ENCODE results near the gene EPS8.
"Not testable (repeated sequence)": the region's sequence is repeated elsewhere in the genome, so short reads cannot be mapped to it uniquely, and the experiment has no call there.

EPS8 gene

DNA sequence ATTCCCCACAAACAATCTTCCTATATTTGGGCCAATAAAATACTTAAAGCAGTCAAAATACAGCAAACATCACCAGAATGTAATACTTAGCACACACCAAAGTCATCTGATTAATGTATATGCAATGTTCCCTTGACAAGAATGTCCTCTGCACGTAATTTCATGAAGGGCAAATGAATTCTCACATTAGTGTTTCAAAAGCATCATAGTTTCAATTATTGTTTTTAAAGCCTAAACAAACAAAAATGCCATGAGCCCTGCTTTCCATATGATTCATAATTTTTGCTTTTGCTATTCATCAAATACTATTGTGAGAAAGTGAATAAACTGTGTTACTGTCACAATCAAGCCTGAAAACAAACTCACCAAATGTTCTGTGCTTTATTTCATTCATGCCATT is 156.0 kb downstream of the EPS8 start:
- DNase-seq, result no peak

GRCh38 chr12:15632708-15633107 is 156.5 kb downstream of the EPS8 start:
- no peak for DNase-seq

- no peak for DNase-seq
Measured at GRCh38 chr12:15631007-15631715, 158.0 kb downstream of the EPS8 start.

DNA sequence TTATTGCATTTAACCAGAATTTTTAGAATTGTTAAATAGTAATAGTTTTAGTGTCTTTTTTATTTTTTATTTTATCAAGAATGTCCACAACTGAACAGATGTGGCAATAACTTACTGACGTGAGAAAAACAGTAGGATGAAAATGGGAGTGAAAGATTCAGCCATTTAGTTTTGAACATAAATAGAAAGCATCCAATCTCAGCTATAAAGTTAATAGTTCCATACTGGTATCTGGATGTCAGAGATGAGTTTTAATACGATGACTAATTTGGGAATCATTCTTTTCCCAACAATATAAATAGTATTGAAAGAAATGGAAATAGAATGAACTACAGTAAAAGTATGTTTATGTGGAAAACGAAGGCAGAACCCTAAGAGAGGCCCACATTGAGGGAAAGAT is 159.4 kb downstream of the EPS8 start:
- DNase-seq, result no peak

DNA sequence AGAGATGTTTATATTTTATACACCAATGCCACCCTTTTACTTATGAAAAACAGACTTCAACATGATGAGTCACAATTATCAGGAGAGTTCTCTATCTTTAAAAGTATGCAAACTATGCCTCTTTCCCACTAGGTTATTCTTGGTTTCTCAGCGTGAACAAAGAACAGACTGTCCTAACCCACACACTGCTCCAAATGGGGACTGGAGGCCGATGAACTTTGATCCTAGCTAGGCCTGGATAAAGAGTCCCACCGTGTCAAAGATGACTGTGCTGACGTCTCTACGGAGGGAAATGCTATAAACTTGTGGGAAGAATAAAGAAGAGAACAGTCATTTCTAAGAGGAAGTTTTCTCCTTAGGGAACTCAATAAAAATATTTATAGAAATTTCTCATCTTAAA is 160.1 kb downstream of the EPS8 start:
- DNase-seq, result no peak

DNA sequence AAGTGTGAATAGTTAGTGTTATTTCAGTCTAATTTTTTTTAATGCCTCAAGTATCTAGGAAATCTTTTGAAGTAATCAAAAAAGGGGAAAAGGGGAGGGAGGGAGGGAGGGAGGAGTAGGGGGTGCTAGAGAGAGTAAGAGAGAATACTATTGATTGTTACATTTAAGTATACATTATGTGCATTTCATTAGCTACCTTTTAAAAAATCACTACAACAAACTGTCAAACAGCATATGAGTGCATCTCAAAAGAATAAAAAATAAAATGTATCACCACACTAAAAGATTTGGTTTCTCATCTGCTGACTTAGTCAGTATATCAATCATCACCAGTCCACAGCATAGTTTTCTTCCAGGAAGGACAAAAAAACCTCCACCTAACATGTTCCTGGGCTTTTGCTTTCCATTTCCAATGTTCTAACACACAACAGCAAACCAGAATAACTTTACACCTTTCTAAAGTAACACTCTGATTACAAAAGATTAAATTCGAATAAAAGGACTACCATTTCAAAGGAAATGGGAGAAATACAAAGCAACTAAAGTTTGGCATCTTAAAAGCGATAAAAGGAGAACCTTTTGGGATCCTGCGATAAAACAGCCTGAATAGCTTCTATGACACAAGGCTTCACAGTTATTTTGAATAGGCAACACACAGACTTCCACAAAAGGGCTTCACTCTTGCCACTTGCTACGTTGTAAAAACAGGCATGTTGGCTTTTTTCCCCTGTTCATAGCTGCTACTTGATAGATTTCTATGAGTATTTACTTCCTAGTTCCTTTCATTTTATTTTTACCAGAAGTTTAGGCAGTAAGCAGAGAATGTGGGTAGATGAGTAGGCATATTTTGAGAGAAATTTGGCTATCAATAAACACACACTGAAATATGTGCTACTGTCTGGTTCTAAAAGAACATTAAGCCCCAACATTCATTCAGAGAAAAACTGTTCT is 160.9 kb downstream of the EPS8 start:
- DNase-seq, result no peak

GRCh38 chr12:15625075-15625474 is 164.1 kb downstream of the EPS8 start:
- DNase-seq, result no peak

- no peak for DNase-seq
Measured at GRCh38 chr12:15620741-15621539, 168.2 kb downstream of the EPS8 start.

DNA sequence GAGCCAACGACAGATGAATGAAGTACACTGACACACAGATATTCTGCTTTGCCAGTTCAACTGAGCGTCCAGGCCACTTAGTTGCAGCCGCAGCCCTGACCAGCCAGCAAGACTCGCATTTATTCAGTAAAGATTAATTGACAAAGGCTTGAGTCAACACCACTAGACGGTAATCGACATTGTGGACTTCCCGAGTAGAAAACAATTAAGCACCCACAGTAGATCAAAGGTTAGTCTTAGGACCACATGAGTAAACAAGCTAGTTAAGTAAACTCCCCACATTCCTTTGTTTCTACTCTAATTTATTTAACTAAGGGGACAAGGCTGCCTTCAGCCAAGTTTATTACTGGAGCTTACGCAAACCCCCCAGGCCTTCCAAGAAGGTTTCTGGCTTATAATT is 172.7 kb downstream of the EPS8 start:
- not testable (repeated sequence) for DNase-seq

DNA sequence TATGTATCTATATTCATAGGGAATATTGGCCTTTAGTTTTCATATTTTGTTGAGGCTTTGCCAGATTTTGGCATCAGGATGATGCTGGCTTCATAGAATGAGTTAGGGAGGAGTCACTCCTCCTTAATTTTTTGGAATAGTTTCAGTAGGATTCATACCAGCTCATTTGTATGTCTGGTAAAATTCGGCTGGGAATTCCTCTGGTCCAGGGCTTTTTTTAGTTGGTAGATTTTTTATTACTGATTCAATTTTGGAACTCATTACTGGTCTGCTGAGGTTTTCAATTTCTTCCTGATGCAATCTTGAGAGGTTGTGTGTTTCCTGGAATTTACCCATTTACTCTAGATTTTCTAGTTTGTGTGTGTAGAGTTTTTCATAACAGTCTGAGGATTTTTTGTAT is 175.2 kb downstream of the EPS8 start:
- no peak for DNase-seq

DNA sequence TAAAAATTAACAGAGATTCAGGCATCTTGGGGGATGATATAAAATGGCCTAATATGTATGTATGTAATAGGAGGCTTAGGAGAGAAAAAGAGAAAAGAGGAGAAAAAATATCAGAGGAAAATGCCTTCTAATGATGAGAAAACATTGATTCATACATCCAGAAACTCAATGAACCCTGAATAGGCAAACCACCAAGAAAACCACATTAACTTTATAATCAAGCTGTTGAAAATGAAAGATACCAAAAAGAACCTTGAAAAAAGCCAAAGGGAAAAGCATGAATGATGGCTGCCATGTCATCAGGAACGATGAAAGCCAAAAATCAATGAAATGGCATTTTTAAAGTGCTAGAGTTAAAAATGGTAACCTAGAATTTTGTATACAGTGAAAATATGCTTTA is 180.2 kb downstream of the EPS8 start:
- no peak for DNase-seq

GRCh38 chr12:15608406-15608805 is 180.8 kb downstream of the EPS8 start:
- DNase-seq, result no peak

DNA sequence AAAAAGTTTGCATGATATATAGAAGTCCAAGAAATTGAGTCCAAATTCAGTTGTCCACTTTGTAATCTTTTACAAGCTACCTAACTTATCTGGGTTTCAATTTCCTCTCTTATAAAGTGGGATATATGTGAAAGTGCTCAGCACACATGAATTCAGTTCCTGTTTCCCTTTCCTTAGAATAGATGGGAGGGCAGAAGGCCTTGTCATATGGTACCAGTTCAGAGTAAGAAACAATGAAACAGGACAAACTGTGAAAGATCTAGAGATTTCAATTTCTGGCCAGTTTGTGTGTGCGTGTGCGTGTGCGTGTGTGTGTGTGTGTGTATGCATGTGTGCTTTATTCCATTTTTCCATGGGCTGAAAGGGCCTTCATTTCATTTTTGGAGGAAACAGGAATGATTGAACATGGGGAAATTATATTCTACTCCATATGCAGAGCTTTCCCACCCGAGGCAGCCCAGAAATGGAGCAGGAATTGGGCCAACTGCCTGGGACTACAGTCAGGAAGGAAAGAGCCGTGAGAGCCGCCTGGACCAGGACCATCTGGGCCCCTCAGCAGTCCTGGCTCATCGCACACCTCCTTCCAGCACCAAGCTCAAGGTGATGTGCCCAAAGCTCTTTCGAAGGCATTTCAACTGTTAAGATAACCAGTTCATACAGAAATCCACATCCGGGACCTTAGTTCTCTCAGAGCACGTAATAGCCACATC is 183.2 kb downstream of the EPS8 start:
- no peak for DNase-seq

- no peak for DNase-seq
Measured at GRCh38 chr12:15603474-15604085, 185.6 kb downstream of the EPS8 start.

DNA sequence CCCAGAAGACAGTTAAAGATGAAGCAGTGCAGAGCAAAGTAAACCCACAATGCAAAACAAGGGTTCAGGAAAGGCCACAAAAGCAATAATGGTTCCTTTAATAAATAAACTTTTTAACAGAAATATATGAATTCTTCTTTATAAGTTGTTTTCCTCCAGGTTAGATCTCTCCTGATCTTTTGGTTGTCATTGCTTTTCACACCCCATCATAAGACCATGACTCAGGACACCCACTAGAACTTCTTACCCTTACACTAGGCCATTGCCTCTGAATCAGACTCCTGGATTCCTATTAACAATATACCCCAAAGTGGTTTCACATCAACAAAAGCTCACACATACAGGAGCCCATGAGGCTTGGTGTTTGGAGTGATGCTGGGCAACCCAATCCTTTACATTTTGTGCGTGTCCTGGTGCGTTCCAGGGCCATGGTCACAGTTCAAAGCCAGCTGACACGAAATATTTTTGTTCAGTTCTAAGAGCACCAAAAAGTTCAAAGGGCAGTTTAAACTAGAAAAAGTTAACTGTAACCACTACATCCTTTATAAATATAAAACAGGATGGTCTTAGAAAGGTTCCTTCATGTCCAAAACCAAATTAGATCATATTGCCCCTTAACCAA is 187.0 kb downstream of the EPS8 start:
- DNase-seq, result no peak

GRCh38 chr12:15601210-15601800 is 187.9 kb downstream of the EPS8 start:
- no peak for DNase-seq

DNA sequence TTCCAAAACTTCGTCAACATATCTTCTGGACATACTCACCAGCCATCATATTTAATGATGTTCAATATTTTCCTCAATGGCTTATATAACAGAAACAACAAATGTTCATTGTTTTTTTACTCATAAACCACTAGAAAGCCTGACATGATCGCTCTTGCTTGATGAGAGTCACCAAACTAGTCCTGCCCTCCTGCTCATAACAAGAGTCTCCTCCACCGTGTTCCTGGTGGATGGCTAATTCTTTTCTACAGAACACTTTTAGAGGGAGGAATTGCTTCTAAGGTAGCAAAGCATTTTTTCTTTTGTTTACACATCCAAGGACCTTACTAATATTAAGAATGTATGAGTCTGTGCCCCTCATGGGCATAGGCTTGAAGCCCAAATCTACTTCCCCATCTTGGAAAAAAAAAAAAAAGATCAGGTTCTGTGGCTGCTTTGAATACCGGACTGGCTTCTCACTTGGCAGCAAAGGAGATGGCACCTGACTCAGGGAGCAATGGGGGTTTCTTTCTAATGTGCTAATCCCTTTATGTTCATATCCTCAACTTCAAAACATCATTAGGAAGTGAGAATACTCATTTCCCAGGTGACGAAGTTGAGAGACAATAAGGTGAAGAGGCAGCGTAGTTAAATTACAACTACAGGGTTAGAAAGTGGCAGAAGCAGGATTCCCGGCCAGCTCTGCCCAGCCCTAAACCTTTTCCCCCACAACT is 188.8 kb downstream of the EPS8 start:
- no peak for DNase-seq

DNA sequence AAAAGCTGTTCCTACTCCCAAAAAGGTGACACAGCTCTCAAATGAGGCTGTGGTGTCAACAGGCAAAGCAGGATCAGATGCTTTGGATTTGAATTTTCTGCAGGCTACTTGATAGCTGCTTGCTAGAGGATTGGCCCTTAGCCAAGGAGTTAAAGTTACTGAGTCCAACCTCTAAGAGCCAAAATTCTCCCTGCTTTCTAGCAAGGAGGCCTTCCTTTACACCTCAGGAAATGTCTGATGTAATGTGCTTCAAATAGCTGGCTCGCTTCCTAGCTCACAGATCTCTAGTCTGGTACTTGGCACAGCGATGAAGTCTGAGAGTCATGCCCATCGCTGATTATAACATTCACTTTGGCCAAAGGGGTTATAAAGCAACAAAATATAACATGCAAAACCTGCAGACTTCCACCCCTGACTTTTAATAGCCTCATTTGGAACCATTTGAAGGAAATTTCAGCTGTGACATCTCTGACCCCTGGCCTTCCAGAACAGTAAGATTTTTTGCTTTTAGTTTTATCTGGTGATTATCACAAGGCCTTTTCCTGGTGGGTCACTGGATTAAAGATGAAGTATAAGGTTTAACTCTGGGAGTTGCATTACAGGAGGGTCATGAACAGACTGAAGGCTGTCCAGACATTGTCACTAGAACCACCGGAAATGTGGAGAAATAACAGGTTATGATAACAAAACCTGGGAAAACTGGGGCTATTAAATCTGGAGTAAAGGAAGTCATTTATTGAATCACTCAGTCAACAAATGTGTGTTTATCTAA is 189.7 kb downstream of the EPS8 start:
- no peak for DNase-seq

GRCh38 chr12:15597125-15597830 is 191.9 kb downstream of the EPS8 start:
- no peak for DNase-seq

All from 8988T (cell line).